HEK293 (cell line): ENCODE data around the gene GALNT10.
A peak's percentile ranks its signal among the peaks of the same experiment; 100 is the strongest.

Source experiments
- CTCF ChIA-PET: fragments of 350-600 bp; formaldehyde crosslinking; extraction: SDS; loops from one replicate; lab custom pipeline; 2021; ENCODE audit warnings: antibody characterized with exemption; lab: Yijun Ruan, JAX
- POLR2A ChIA-PET: fragments of 300-600 bp; formaldehyde crosslinking; extraction: SDS; loops from one replicate; lab custom pipeline; 2020; ENCODE audit warnings: antibody characterized with exemption, inconsistent platforms; lab: Yijun Ruan, JAX
- H3K27ac ChIP-seq: fragments of 200-500 bp; sonication (Bioruptor generic); 2 replicates; pipeline ENCODE4 v1.5.1; 2014; ENCODE audit warnings: low read depth, low read length, control low read depth, inconsistent platforms; ENCODE audit errors: extremely low read depth
- H3K36me3 ChIP-seq, 2 experiments: fragments of 200-500 bp in 1 of 2; sonication (Bioruptor generic) in 1 of 2; 1 replicate in 1 of 2; 2 replicates in 1 of 2; pipeline ENCODE4 v1.5.1; 2014 to 2017; ENCODE audit warnings: inconsistent platforms in 2 of 2, low read length in 2 of 2; ENCODE audit not compliant: control insufficient read depth in 2 of 2, insufficient read depth in 1 of 2
- H3K4me1 ChIP-seq: fragments of 200-500 bp; sonication (Bioruptor generic); 2 replicates; pipeline ENCODE4 v1.5.1; 2014; ENCODE audit warnings: mild to moderate bottlenecking, low read length, inconsistent platforms; ENCODE audit not compliant: control insufficient read depth, insufficient read depth
- H3K4me3 ChIP-seq: 2 replicates; pipeline ENCODE4 v1.5.1; 2011; ENCODE audit warnings: low read depth, mild to moderate bottlenecking, control low read depth, low read length, moderate library complexity
- H3K9me3 ChIP-seq: fragments of 200-500 bp; sonication (Bioruptor generic); 2 replicates; pipeline ENCODE4 v1.5.1; 2014; ENCODE audit warnings: low read depth, low read length, inconsistent platforms; ENCODE audit not compliant: control insufficient read depth, insufficient read depth
- FEZF1 ChIP-seq: fragments of 450-650 bp; formaldehyde crosslinking; IDR thresholded peaks from 2 replicates; pipeline ENCODE4 v1.5.1; 2016; ENCODE audit warnings: missing biosample characterization, missing genetic modification characterization
- HOXC10 ChIP-seq: sonication (generic); formaldehyde crosslinking; IDR thresholded peaks from 2 replicates; pipeline ENCODE4 v1.8.1; 2023; ENCODE audit warnings: mild to moderate bottlenecking, missing genetic modification reagents
- KLF8 ChIP-seq: fragments of 450-650 bp; formaldehyde crosslinking; IDR thresholded peaks from 2 replicates; pipeline ENCODE4 v1.5.1; 2016; ENCODE audit warnings: missing biosample characterization, missing genetic modification characterization
- PATZ1 ChIP-seq: fragments of 450-650 bp; formaldehyde crosslinking; IDR thresholded peaks from 2 replicates; pipeline ENCODE4 v1.5.1; 2016; ENCODE audit warnings: missing biosample characterization, missing genetic modification characterization
- SETDB1 ChIP-seq: IDR thresholded peaks from one replicate; pipeline ENCODE4 v1.6.1; 2017; ENCODE audit warnings: mild to moderate bottlenecking, low read length, moderate library complexity, mixed read lengths; ENCODE audit not compliant: insufficient read length
- SP2 ChIP-seq: fragments of 450-650 bp; formaldehyde crosslinking; IDR thresholded peaks from 2 replicates; pipeline ENCODE4 v1.5.1; 2016; ENCODE audit warnings: missing biosample characterization, missing genetic modification characterization
- YY2 ChIP-seq: fragments of 450-650 bp; formaldehyde crosslinking; IDR thresholded peaks from 2 replicates; pipeline ENCODE4 v1.5.1; 2016; ENCODE audit warnings: missing biosample characterization, missing genetic modification characterization
- ZFP69B ChIP-seq: fragments of 450-650 bp; formaldehyde crosslinking; IDR thresholded peaks from 2 replicates; pipeline ENCODE4 v1.5.1; 2016; ENCODE audit warnings: missing biosample characterization, missing genetic modification characterization
- ZNF155 ChIP-seq: fragments of 450-650 bp; formaldehyde crosslinking; IDR thresholded peaks from 2 replicates; pipeline ENCODE4 v1.5.1; 2016; ENCODE audit warnings: missing biosample characterization, missing genetic modification characterization
- ZNF280C ChIP-seq: fragments of 450-650 bp; formaldehyde crosslinking; IDR thresholded peaks from 2 replicates; pipeline ENCODE4 v1.5.1; 2016; ENCODE audit warnings: missing biosample characterization, missing genetic modification characterization
- ZNF324 ChIP-seq: fragments of 450-650 bp; formaldehyde crosslinking; IDR thresholded peaks from 2 replicates; pipeline ENCODE4 v1.5.1; 2016; ENCODE audit warnings: missing biosample characterization, missing genetic modification characterization
- ZNF335 ChIP-seq: fragments of 450-650 bp; formaldehyde crosslinking; conservative IDR thresholded peaks from 2 replicates; pipeline ENCODE4 v1.5.1; 2016; ENCODE audit warnings: missing biosample characterization, missing genetic modification characterization
- ZNF37A ChIP-seq: fragments of 450-650 bp; IDR thresholded peaks from 2 replicates; pipeline ENCODE4 v1.5.1; 2018; ENCODE audit warnings: missing biosample characterization, missing genetic modification characterization
- ZNF398 ChIP-seq: fragments of 450-650 bp; formaldehyde crosslinking; IDR thresholded peaks from 2 replicates; pipeline ENCODE4 v1.5.1; 2017; ENCODE audit warnings: missing biosample characterization, missing genetic modification characterization
- ZNF423 ChIP-seq: fragments of 450-650 bp; formaldehyde crosslinking; IDR thresholded peaks from 2 replicates; pipeline ENCODE4 v1.5.1; 2016; ENCODE audit warnings: missing biosample characterization, missing genetic modification characterization
- ZNF449 ChIP-seq: fragments of 450-650 bp; formaldehyde crosslinking; IDR thresholded peaks from 2 replicates; pipeline ENCODE4 v1.5.1; 2017; ENCODE audit warnings: missing biosample characterization, mild to moderate bottlenecking, missing genetic modification characterization, moderate library complexity
- ZNF48 ChIP-seq: fragments of 450-650 bp; formaldehyde crosslinking; IDR thresholded peaks from 2 replicates; pipeline ENCODE4 v1.5.1; 2016; ENCODE audit warnings: missing biosample characterization, missing genetic modification characterization
- ZNF521 ChIP-seq: fragments of 450-650 bp; formaldehyde crosslinking; IDR thresholded peaks from 2 replicates; pipeline ENCODE4 v1.5.1; 2017; ENCODE audit warnings: missing biosample characterization, mild to moderate bottlenecking, missing genetic modification characterization
- ZNF529 ChIP-seq: fragments of 450-650 bp; formaldehyde crosslinking; IDR thresholded peaks from 2 replicates; pipeline ENCODE4 v1.5.1; 2017; ENCODE audit warnings: missing genetic modification characterization, missing biosample characterization; ENCODE audit not compliant: insufficient replicate concordance
- ZNF544 ChIP-seq: fragments of 450-650 bp; formaldehyde crosslinking; IDR thresholded peaks from 2 replicates; pipeline ENCODE4 v1.5.0; 2017; ENCODE audit warnings: missing biosample characterization, missing genetic modification characterization
- ZNF555 ChIP-seq: fragments of 450-650 bp; formaldehyde crosslinking; conservative IDR thresholded peaks from 2 replicates; pipeline ENCODE4 v1.5.1; 2017; ENCODE audit warnings: missing biosample characterization, mild to moderate bottlenecking, missing genetic modification characterization, inconsistent platforms
- ZNF558 ChIP-seq: fragments of 450-650 bp; formaldehyde crosslinking; IDR thresholded peaks from 2 replicates; pipeline ENCODE4 v1.5.1; 2016; ENCODE audit warnings: missing biosample characterization, missing genetic modification characterization
- ZNF561 ChIP-seq: fragments of 450-650 bp; IDR thresholded peaks from 2 replicates; pipeline ENCODE4 v1.5.1; 2018; ENCODE audit warnings: missing biosample characterization, missing genetic modification characterization, borderline replicate concordance
- ZNF580 ChIP-seq: fragments of 450-650 bp; formaldehyde crosslinking; IDR thresholded peaks from 2 replicates; pipeline ENCODE4 v1.5.1; 2016; ENCODE audit warnings: missing biosample characterization, missing genetic modification characterization
- ZNF585B ChIP-seq: fragments of 450-650 bp; formaldehyde crosslinking; IDR thresholded peaks from 2 replicates; pipeline ENCODE4 v1.5.1; 2016; ENCODE audit warnings: missing biosample characterization, missing genetic modification characterization
- ZNF658 ChIP-seq: fragments of 450-650 bp; formaldehyde crosslinking; IDR thresholded peaks from 2 replicates; pipeline ENCODE4; 2016; ENCODE audit warnings: missing biosample characterization, missing genetic modification characterization
- ZNF670 ChIP-seq: fragments of 450-650 bp; formaldehyde crosslinking; IDR thresholded peaks from 2 replicates; pipeline ENCODE4 v1.5.1; 2016; ENCODE audit warnings: missing biosample characterization, missing genetic modification characterization, low read depth
- ZNF792 ChIP-seq: fragments of 450-650 bp; formaldehyde crosslinking; IDR thresholded peaks from 2 replicates; pipeline ENCODE4 v1.5.1; 2016; ENCODE audit warnings: missing biosample characterization, missing genetic modification characterization
- ZSCAN30 ChIP-seq: fragments of 450-650 bp; IDR thresholded peaks from 2 replicates; pipeline ENCODE4 v1.5.1; 2018; ENCODE audit warnings: missing biosample characterization, mild to moderate bottlenecking, missing genetic modification characterization, moderate library complexity

GALNT10 gene

GRCh38 chr5:154190595-154191304, at the start of gene GALNT10:
Gene GALNT10 (plus strand): TSS chr5:154190733. CDS start chr5:154190867, 134 bp downstream.
- peaks cover 7% of the 10 kb centered on the region; the same call in 1 of the 2 replicates for H3K4me1 ChIP-seq
- peak within 1 kb of the TSS; percentile 60; the same call in 1 of the 2 replicates for H3K27ac ChIP-seq
- POLR2A ChIA-PET = interaction anchor here (0.5 to 2.1 kb wide), 13 partner anchors 8 to 1144 kb away, joined by 3 to 10 read pairs (median 4); partner anchors contain the start of genes FAM114A2 and MFAP3
- CTCF ChIA-PET = interaction anchor here (0.5 to 3.8 kb wide), 5 partner anchors 11 to 214 kb away, joined by 3 to 16 read pairs (median 4); no protein-coding TSS in a partner anchor
- H3K4me3 ChIP-seq = peak within 1 kb of the TSS; percentile 65
- H3K9me3 ChIP-seq = no peaks in the 10 kb centered on the region
- peaks cover 0 to 4% of the 10 kb centered on the region in 2 experiments; a peak in 1 of 3 replicates for H3K36me3 ChIP-seq
- TF ChIP-seq ZNF555 (no peak), ZNF792 (no peak), KLF8 (tag by site-specific recombination) (peak; percentile 25; the same call in 1 of the 2 replicates), ZNF561 (tag by site-specific recombination) (peak; percentile 17; the same call in 1 of the 2 replicates), HOXC10 (CRISPR knock-in tag) (no peak), ZNF670 (no peak), ZNF37A (tag by site-specific recombination) (no peak), ZSCAN30 (tag by site-specific recombination) (0 out of 2 replicates have a peak, but pooled peaks have one; percentile 42), ZNF585B (tag by site-specific recombination) (no peak), ZNF580 (tag by site-specific recombination) (peak; percentile 68), ZFP69B (tag by site-specific recombination) (0 out of 2 replicates have a peak, but pooled peaks have one; percentile 16), SP2 (tag by site-specific recombination) (no peak), ZNF398 (tag by site-specific recombination) (peak; percentile 24; the same call in 1 of the 2 replicates), SETDB1 (no peak), ZNF324 (tag by site-specific recombination) (0 out of 2 replicates have a peak, but pooled peaks have one; percentile 47), YY2 (tag by site-specific recombination) (no peak), ZNF335 (tag by site-specific recombination) (peak; percentile 91), ZNF48 (tag by site-specific recombination) (no peak), ZNF155 (tag by site-specific recombination) (no peak), ZNF521 (no peak), PATZ1 (peak; percentile 30; the same call in 1 of the 2 replicates), ZNF658 (tag by site-specific recombination) (no peak), ZNF544 (no peak), ZNF280C (no peak), ZNF558 (tag by site-specific recombination) (no peak), ZNF529 (no peak), FEZF1 (tag by site-specific recombination) (no peak), ZNF449 (tag by site-specific recombination) (peak; percentile 70; the same call in 1 of the 2 replicates), ZNF423 (tag by site-specific recombination) (0 out of 2 replicates have a peak, but pooled peaks have one; percentile 8)
